HG03442 (cell line): ENCODE results near the gene VOPP1.
"Not testable (repeated sequence)": the region's sequence is repeated elsewhere in the genome, so short reads cannot be mapped to it uniquely, and the experiment has no call there.

Source experiments
- ATAC-seq: cut with Tn5 transposase; IDR thresholded peaks from one replicate; pipeline ENCODE4 v1.9.1; 2021; ENCODE audit warnings: mild to moderate bottlenecking, moderate library complexity; ENCODE audit not compliant: unreplicated experiment

The VOPP1 gene

DNA sequence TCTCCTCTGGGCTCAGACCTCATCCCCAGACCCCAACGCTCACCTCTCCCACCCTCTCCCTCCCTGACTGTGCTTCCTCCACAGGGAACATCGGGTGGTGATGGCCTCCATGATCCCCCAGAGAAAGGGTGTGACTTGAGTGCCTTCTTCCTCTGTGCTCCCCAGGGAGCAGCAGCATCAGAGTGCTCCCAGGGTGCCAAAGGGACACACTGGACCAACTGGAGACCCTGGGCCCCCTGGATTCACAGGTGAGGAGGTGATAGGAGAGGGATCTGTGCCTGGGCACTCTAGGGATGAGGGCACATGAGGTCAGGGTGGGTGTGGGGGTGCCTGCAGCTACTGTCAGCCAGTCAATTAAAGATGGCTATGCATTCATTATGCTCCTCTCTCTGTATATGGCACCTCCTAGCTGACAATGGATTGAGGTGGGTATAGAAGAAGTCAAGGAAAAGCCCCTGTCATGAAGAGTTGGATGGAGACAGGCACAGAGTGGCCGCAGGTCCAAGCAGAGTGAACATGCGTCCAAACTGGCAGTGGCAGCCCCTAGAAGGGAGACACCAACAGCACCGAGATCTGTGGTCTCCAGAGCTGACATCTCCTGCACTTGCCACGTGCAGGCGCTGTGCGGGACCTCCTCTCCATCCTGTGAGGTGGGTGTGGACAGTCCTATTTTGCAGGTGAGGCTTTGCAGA, 15.5 kb upstream of the VOPP1 start:
- no peak for ATAC-seq

DNA sequence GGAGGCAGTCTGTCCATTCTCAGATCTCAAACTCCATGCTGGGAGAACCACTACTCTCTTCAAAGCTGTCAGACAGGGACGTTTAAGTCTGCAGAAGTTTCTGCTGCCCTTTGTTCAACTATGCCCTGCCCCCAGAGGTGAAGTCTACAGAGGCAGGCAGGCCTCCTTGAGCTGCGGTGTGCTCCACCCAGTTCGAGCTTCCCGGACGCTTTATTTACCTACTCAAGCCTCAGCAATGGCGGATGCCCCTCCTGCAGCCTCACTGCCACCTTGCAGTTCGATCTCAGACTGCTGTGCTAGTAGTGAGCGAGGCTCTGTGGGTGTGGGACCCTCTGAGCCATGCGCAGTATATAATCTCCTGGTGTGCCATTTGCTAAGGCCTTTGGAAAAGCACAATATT, 10.4 kb upstream of the VOPP1 start:
- ATAC-seq = not testable (repeated sequence)

DNA sequence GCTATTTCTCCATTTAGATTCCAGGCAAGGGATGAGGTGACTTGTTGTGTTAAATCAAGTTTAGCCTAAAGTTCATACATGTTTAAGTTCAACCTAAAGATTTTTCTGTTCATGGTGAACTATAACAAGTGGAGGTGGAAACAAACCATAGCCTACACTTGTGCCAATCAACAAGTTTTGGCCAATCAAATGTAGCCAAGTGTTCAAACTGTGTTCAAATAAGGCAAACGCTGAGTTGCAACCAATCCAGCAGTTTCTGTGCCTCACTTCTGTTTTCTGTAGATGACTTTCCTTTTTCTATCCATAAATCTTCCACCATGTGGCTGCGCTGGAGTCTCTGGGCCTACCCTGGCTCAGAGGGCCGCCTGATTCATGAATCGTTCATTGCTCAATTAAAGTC, 4.5 kb upstream of the VOPP1 start:
- no peak for ATAC-seq

DNA sequence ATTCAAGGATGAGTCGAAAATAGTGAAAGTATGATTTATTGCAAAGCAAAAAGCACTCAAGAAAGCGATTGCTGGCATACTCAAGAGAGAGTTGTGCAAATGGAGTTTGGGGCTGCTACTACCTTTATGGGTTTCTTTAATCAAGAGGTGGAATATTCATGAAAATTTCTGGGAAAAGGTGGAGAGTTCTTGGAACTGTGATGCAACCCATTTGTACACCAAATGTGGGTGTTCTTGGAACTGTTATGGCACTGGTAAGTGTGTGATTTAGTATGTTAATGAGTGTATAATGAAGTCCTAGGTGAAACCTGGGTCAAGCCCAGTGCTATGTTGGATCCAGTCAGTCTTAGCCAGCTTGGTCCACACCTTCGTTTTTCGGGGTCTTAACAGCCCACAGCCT, 3.4 kb upstream of the VOPP1 start:
- ATAC-seq = no peak

DNA sequence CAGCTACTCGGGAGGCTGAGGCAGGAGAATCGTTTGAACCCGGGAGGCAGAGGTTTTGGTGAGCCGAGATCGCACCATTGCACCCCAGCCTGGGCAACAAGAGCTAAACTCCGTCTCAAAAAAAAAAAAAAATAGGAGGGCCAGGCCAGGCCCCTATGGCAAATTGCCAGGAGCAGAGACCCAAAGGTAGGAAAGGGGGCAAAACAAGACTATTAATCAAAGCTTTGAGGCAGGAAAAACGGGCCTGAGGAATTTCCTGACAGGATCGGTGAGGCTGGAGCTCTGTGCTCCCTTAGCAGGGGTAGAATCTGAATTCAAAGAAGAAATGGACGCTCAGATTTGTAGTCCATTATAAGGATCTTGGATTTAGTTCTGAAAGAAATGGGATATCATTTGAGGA, 2.8 kb upstream of the VOPP1 start:
- no peak for ATAC-seq

DNA sequence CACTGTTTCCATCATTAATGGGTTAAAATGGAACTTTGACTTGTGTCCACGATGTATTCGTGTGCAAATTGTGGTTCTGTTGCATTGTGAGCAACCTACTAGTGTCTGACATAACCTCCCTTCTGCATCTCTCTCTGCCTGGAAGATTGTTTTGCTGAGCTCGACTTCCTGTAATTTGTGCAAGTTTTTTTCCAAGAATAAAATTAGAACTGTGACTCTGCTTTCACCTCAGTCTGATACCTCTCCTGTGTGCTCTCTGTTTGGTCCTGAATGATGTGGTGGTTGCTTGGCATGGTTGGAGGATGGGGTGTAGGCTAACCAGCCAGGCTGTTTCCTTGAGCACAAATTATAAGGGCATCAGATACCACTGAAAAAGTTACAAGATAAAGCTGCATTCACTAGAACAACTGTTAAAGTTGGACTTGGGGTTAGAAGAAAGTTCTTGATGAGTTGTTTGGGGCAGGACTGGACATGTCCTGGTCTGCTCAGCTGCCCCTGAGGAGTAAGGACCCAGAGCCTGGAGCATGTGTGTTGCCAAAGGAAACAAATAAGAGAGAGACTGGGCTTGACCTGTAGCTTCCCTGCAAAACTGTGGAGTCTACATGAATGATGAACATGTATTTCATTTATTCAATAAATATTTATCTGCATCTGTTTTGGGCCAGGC, 1.9 kb upstream of the VOPP1 start:
- ATAC-seq = no peak

DNA sequence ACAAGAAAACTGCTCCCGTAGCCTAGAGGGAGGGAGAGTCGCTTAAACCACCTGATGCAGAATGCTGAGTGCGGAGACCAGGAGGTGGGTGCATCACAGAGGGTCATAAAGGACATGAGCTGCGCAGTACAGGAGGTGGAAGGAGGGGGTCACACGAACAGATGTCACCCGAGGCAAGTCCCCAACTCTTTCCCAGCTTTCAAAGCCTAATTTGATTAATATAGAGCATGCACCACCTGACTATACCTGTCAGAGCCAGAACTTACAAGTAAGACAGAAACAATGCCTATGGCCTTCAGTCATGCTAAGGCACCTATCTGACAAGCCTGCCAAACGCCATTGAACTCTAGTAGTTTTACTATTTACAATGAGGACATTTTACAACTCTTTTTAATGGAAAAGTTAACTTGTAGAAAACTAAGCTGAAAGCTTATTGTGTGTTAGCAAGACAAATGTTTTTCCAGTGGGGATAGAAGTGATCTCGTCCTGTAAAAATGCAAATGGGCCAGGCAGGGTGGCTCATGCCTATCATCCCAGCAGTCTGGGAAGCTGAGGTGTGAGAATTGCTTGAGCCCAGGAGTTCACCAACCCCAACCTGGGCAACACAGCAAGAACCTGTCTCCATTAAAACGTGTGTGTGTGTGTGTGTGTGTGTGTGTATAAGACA, 1.1 kb upstream of the VOPP1 start:
- no peak for ATAC-seq

DNA sequence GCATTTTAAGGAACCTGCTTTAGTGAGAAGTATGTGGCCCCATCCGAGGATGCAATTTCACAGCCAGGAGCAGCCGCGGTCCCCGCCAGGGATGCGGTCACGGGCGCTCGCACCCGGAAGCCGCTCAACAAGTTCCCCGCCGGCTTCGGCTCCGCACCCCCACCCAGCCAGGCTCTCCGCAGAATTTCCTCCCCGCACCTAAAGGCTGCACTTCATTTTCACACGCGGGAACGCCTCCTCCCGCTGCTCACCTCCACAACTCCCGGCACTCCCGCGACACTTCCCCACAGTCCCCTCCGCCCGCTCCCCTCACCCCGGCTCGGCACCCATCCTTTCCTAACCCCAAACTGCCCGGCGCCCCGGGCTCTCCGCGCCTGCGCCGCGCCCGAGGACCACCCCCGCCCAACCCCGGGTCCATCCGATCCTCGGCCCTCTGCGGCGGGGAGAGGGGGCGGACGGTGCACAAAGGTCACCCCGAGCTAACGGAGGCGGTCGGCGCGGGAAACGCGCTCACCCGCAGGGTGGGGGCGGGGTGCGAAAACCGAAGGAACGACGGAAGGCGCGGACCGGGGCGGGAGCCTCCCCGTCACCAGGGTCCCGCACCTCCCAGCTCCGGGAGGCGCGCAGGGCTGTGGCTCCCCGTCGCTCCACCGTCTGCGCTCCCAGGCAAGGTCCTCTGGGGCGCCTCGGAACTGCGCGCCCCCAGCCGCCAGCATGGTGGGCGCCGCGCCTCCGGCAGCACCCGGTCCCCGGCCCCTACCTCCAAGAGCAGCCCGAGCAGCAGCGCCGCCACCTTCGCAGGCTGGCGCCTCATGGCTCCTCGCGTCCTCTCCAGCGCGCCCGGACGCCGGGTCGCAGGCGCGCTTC, 558 bp downstream of the VOPP1 start:
- peak; percentile 14 for ATAC-seq

DNA sequence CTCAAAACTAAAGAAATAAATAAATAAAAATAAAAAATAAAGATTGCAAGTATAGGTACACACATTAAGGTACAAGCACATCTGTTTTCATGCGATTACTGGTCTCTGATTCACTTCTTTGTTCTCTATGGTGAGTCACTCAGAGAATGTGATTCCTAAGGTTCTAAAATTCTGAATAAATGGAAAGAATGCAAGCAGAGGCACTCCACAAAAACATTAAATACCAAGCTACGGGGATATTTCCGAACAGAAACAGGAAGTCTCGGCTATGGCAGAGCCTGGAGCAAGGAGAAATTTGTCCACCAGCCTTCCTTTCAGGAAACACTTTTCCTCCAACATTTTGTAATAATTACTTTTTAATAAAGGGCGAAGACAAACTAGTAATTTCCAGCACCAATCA, 1.4 kb downstream of the VOPP1 start:
- no peak for ATAC-seq

DNA sequence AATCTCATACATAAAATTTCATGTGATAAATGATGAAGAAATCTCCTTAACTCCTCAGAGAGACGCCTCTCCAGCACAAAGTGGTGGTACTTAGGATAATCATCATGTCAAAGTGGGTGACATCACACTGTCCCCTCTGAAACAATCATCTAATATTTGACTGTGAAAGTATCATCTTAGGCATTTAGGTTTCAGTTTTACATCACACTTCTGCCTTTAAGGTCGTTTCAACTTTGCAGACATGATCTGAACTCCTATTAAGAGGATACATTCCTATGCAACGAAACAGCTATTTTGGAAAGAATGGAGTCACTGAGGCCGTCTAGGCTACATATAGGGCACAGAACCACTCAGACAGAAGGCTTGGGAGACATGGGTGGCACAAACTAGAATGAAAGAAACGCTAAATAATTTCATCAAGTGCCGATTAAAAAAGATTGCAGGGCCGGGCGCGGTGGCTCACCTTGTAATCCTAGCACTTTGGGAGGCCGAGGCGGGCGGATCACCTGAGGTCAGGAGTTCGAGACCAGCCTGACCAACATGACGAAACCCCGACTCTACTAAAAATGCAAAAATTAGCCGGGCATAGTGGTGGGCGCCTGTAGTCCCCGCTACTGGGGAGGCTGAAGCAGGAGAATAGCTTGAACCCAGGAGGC, 2.0 kb downstream of the VOPP1 start:
- ATAC-seq = peak; percentile 27

DNA sequence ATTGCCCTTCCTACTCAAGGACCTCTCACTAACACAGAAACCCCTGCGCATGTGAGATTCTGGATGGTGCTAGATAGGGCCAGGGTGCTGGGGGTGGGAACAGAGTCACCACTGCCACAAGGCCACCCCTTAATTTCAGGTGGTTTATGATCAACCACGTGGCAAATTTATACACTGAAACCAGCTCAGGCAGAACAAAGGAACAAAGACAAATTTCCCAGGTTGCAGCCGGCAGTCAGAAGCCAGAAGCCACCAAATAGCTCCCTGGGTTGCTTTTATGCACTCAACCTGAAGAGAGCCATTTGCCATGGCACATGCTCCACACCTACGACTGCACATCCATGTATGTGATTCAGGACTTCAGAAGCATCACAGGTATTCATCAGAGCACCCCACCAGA, 2.5 kb downstream of the VOPP1 start:
- no peak for ATAC-seq

DNA sequence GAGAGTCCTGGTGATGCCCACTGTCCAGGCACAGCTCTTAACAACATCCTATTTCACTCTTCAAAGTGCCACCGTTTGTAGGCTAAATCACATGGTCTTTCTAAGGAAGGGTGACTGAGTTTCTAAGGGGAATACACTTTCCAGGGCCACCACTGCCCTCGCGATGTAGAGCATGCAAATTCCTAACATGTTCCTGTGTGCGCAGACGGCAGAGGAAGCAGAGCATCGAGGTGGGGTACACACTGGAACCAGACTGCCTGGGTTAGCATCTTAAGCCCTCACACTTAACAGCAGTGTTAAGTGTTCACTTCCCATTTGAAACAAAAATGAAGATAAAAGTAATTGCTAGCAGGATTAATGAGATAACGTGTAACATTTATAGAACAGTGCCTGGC, 3.0 kb downstream of the VOPP1 start:
- no peak for ATAC-seq

DNA sequence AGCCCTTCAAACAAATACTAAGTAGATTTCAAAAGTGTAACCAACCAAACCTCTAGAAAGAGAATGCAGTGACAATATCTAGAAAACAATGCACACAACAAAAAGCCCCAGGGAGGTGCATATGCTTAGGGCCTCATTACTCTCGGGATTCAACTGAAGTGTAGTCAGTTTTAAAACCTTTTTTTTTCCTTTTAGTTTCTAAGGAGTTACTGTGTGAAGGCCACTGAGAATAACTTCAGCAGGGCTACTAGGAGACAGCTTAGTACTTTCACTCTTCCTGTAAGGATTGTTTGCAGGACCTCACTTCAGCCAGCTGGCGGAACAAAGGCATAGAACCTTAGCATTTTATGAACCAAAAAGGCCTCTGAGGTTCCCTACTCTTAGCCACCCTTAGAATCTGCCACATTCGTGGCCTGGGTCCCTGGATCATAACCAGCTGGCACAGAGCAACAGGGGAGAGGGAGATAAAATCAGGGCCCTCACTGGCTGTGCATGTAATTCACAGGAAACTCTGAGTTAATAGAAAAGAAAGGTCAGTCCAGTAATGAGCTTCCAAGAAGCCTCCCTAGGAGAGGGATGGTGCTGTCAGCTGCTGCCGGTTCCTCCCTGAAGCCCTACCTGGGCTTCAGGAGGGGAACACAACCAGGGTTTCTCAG, 3.6 kb downstream of the VOPP1 start:
- no peak for ATAC-seq

DNA sequence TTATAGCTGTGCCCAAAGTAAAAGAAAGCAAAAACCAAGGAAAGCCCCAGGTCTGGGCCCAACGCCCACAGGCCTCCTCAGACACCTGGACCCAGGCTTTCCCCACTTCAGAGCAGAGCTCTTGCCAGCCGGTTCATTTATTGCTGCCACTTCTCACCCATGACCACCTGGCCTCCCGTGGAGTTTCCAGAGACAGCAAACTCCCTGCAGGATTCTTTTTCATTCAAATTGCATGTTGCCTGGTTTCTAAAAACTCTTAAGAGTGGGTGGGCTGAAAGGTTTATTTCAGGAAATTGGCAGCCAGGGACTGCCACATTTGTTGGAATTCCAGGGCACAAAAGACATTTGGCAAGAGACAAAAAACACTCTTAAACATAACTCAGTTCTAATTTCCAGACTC, 4.7 kb downstream of the VOPP1 start:
- no peak for ATAC-seq

DNA sequence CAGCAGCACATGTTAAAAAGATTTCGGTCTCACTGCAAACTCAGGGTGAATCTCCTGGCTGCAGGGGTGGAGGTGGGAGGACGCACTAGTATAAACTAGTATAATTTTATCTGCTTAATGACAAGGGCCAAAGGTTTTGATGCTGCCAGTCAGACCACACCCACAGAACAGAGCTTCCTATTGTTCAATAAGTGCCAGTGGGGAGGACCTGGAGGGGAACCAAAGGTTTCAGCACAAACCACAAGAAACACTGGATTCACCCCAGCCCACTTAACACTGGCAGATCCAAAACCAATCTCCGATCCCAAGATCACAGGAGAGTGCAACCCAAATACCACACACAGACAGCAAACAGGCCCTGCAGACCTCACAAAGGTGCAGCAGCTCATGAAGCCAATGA, 6.6 kb downstream of the VOPP1 start:
- ATAC-seq = no peak

DNA sequence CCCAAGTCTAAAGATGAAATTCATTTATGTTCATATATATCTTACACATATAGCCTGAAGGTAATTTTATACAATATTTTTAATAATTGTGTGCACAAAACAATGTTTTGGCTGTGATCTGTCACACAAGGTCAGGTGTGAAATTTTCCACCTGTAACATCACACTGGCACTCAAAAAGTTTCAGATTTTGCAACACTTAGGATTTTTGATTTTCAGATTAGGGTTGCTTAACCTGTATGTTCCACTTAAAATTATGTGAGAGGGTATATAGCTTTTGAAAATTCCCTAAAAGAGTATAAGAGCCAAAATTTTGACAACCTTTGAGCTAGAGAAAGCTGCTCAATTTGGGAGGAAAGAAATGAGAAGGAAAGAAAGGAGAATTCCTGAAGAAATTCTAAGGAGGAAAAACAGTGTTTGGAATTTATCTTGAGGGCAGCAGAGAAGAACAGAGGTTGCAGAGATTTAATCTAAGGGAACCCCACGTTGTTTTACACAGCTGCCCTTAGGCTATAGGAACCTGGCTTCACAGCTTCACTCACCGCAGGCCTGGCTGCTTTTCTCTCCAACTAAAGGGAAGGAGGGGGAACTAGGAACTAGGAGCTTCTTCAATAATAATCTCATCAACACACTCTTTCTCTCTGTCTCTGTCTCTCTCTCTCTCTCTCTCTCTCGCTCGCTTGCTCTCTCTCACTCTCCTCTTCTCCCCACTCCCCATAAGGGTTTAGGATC, 8.5 kb downstream of the VOPP1 start:
- ATAC-seq = no peak

DNA sequence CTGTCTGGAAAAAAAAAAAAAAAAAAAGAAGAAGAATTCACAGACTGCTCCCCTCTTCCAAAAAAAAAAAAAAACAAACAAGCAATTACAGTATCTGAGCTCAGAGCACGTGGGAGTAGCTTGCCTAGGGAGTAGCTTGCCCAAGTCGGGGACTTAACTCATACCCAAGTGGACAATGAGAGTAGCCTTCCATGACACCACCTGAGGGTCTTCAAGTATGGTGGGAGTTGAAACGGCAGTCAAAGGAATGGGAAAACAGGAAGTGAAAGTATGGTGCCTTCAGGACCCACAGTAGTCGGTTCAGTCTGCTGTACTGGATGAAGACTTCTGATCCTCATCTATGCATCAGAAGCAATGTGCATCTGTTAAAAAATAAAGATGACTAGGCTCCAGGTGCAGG, 10.6 kb downstream of the VOPP1 start:
- no peak for ATAC-seq

DNA sequence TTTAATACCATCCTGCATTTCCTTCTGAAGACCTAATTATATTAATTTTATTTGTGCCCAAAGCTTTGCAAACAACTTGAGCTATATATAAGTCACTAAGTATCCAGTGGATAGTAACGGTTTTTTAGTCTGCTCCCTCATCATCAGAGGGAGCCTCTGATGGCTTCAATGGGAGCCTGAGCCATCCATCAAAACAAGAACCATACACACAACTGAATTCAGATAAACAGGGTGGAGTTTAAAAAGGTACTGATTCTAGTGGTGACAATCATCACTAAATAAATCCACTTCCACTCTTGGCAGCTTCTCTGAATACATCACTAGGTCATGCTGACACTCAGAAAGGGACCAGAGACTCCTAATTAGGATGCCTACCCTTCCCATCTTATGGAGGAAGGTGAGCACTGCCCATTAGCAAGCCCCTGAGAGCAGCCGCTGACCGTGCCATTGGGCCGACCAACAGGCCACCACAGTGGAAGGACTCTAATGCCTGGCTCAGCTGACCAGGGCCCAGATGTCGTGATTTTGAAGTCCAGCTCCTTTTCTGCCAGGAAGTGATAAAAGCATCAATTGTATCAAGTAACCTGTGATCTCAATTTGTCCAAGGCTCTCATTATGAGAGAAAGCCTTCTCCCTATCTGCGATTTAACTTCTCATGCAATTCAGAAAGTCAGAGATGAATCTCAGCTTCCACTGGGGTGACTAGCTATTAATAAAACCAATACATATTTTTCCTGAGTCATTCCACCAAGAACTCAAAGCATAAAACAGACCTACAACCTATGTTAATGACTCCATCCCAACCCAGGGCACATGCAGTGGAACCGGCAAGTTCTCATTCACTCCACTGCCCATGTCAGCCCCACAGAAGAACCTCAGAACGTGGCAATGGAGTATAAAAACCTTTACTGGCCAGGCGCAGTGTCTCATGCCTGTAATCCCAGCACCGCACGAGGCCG, 13.1 kb downstream of the VOPP1 start:
- ATAC-seq = no peak
